Lower leg skin (tissue), 4 donors: ENCODE results near the gene KRT16. TPM values are rescaled to one million over a fixed set of nuclear protein-coding genes. Genes with fewer than 3 reads are reported as not detected.
A peak's percentile ranks its signal among the peaks of the same experiment; 100 is the strongest.
"Not testable (repeated sequence)": the region's sequence is repeated elsewhere in the genome, so short reads cannot be mapped to it uniquely, and the experiment has no call there.

Experiments used
- DNase-seq, 2 donors: peaks; one replicate each; pipeline ENCODE4 v3.0.0-alpha.2; 2019; ENCODE audit warnings: low spot score in 2 of 2
- H3K4me3 ChIP-seq: fragments of 200-600 bp; sonication (generic); 2 replicates; pipeline ENCODE4 v1.5.1; 2017; ENCODE audit warnings: mild to moderate bottlenecking, low read depth; ENCODE audit not compliant: poor library complexity, severe bottlenecking
- CTCF ChIP-seq, 3 donors: fragments of 450-650 bp; IDR thresholded peaks; one replicate each; pipeline ENCODE4 v1.5.1; 2016; ENCODE audit warnings: antibody characterized with exemption in 3 of 3, mild to moderate bottlenecking in 3 of 3, moderate library complexity in 2 of 3
- POLR2A ChIP-seq, 2 donors: fragments of 450-650 bp; IDR thresholded peaks; one replicate each; pipeline ENCODE4 v1.6.1; 2016 to 2017; ENCODE audit warnings: antibody characterized with exemption in 2 of 2, mild to moderate bottlenecking in 1 of 2, moderate library complexity in 1 of 2
- WGBS, 2 donors: methylation state at CpG; one replicate each; pipeline ENCODE4 v1.1.5; 2018; 5-methylcytosine and 5-hydroxymethylcytosine counted together
- intact Hi-C: fragments of 100-400 bp; cut with DNase I; formaldehyde crosslinking; loops from one replicate; pipeline ENCODE4 v1.15.0; 2023; ENCODE audit warnings: low total_unique reads
- total RNA-seq, 4 donors: library from RNA; depleted of rRNA; stranded (reverse); fragments of >200 nt; gene quantifications; one replicate each; pipeline ENCODE4 v1.1.0, GENCODE V29; 2016

Gene KRT16
- total RNA-seq, 4 donors from 2014 or later = 79.2 to 447 (median 81.8) TPM

- H3K4me3 ChIP-seq = peak overlapping the region; percentile 29
- intact Hi-C loops = no loop called here
- TF ChIP-seq POLR2A (IDR thresholded peaks at IDR 0.05) = no peak
- no peak for TF ChIP-seq CTCF (IDR thresholded peaks at IDR 0.05)
- WGBS, 2 donors = 51 to 55% methylated on average over 33 of the region's 33 CpGs
- peak in 1 of 2 donors; percentile 69 for DNase-seq
These were observed 29.1 kb downstream of the KRT16 start for GRCh38 chr17:41583137-41584127.

GRCh38 chr17:41582061-41582968 is 30.3 kb downstream of the KRT16 start:
- peak overlapping the region; percentile 29 for H3K4me3 ChIP-seq
- intact Hi-C loops = not testable (repeated sequence)
- 48 to 52% methylated on average over 13 of the region's 13 CpGs for WGBS, 2 donors
- DNase-seq = peak in 1 of 2 donors; percentile 77

GRCh38 chr17:41581366-41582060 is 31.1 kb downstream of the KRT16 start:
- DNase-seq = peak in 1 of 2 donors; percentile 54
- intact Hi-C loops = no loop called here
- no peak overlapping the region for H3K4me3 ChIP-seq
- no peak for TF ChIP-seq POLR2A (IDR thresholded peaks at IDR 0.05)
- TF ChIP-seq CTCF (IDR thresholded peaks at IDR 0.05) = no peak
- WGBS, 2 donors = 54 to 59% methylated on average over 4 of the region's 4 CpGs

GRCh38 chr17:41580687-41581365 is 31.7 kb downstream of the KRT16 start:
- no peak for TF ChIP-seq CTCF (IDR thresholded peaks at IDR 0.05)
- TF ChIP-seq POLR2A (IDR thresholded peaks at IDR 0.05) = no peak
- no peak for DNase-seq
- intact Hi-C loops = no loop called here

GRCh38 chr17:41580244-41580575 is 32.4 kb downstream of the KRT16 start:
- no peak for DNase-seq
- TF ChIP-seq CTCF (IDR thresholded peaks at IDR 0.05) = no peak
- no peak for TF ChIP-seq POLR2A (IDR thresholded peaks at IDR 0.05)
- 60 to 66% methylated on average over 2 of the region's 2 CpGs for WGBS, 2 donors
- H3K4me3 ChIP-seq = no peak overlapping the region
- intact Hi-C loops = no loop called here

More at GRCh38 chr17:41580687-41581365, 31.7 kb downstream of the KRT16 start:
- H3K4me3 ChIP-seq = no peak overlapping the region
- WGBS, 2 donors = 15 to 37% methylated on average over 1 of the region's 1 CpG
